ENCODE data around the gene GALNT17.

The GALNT17 gene

DNA sequence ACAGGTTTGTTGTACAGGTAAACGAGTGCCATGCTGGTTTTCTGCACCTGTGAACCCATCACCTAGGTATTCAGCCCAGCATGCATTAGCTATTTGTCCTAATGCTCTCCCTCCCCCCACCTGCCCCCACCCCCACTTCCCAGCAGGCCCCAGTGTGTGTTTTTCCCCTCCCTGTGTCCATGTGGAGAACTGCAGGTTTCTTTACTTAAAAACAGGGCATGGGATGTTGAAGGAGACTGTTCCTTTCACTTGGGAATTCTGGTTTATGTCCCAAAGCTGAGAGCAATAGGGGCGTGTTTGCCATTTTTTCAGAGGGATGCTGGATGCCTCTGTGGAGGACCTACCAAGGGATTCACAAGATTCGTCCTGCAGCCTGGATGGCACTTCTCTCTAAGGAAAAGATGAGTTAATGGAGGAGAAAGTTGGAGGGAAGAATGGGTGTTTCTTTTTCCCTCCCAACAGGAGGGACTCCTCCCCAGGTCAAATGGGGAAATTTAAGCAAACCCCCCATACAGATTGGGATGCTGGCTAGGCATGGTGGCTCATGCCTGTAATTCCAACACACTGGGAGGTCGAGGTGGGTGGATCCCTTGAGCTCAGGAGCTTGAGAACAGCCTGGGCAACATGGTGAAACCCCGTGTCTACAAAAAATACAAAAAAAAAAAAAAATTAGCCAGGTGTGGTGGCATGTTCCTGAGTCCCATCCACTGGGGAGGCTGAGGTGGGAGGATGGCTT, 136.0 kb downstream of the GALNT17 start:
- Mint-ChIP-seq H3K27me3 (no peaks in the 10 kb centered on the region), H3K27ac (no peak overlapping the region), H3K9me3 (peaks cover 43% of the 10 kb centered on the region), H3K4me1 (no peaks in the 10 kb centered on the region), H3K4me3 (no peak overlapping the region), H3K36me3 (ENCODE audit: low read depth) (no peaks in the 10 kb centered on the region)
- ATAC-seq (no peak), DNase-seq (no peak)

DNA sequence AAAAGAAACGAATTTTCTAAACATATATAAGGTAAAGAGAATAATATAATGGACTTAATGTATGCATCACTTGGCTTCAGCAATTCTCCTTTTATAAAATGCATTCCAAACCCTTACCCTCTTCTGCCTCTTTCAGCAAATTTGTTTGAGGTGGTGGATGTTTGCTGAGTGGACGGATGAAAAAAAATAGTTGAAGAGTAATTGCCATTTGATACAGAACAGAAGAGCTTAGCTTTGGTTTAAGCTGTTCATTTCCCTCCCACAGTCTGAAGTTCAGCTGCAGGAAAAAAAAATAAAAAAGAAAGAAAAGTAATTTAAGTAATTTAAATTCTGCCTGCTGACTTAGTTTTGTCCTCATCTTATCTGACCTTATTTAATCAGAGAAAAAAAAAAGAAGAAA, 138.6 kb downstream of the GALNT17 start:
- no peak for ATAC-seq
- Mint-ChIP-seq H3K36me3 (ENCODE audit: low read depth) (no peaks in the 10 kb centered on the region), H3K27me3 (no peaks in the 10 kb centered on the region), H3K4me3 (no peak overlapping the region), H3K9me3 (peaks cover 31% of the 10 kb centered on the region), H3K27ac (no peak overlapping the region), H3K4me1 (no peaks in the 10 kb centered on the region)
- no peak for DNase-seq

DNA sequence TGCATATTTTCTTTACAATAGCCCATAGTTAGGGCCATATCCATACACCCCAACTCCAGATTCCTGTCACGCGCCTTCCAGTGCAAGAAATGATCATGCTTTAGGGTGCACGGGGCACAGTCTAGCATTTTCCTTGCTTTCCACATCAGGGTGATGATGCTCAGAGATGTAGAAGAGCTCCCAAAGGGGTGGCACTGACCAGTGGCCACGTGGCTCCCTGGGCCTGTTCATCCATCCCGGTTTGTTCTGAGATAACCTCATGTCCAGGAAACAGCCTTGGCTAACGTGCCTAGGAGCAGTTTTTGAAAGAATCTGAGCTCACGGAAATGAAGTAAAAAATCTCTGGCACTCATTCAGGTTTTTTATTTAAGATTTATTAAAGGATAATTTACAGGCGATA, 139.3 kb downstream of the GALNT17 start:
- Mint-ChIP-seq H3K9me3 (peaks cover 30% of the 10 kb centered on the region), H3K36me3 (ENCODE audit: low read depth) (no peaks in the 10 kb centered on the region), H3K27me3 (no peaks in the 10 kb centered on the region), H3K27ac (no peak overlapping the region), H3K4me1 (no peaks in the 10 kb centered on the region), H3K4me3 (no peak overlapping the region)
- ATAC-seq: no peak
- DNase-seq: no peak

DNA sequence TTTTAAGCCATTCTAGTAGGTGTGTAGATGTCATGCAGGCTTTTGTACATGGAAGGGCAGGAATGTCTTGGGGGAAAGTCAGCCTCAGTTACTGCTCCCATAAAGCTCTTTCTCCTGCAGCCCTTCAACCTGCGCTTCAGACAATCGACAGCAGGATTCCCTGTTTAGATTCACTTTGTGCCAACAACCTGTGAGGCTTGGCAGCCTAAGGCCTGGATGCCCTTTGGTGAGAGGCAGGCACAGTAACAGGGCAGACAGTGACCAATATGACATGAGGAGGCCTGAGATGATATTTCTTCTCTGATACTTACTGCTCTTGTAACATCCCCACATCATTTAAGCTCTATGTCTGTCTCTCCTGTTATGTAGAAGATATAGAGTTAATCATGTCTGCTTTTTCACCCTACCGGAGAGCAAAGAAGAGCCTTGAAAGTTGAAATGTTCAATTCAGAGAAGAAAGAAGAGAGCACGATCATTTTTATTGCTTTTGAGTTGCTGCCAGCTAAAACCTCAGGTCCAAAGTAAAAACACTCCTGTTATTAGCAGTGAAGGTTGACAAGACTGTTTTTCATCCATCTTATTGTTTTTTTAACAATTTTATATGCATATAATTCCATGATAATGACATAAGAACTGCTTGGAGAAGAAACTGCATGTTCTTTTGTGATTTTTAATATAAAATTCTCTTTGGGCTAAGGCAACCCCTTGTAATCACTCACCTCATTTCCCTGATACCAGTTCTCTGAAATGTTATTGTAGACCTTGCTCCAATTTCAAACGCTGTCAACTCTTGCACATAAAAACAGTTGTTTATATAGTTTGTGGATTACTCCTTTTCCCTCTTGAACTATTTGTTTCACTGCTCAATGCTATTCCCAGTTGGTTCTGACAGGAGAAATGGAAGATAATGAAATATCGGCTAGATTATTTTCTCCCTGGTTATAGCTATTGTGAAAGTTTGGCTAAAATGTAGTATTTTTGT, 140.9 kb downstream of the GALNT17 start:
- no peaks in the 10 kb centered on the region for H3K36me3 Mint-ChIP-seq (ENCODE audit: low read depth)
- no peaks in the 10 kb centered on the region for H3K27me3 Mint-ChIP-seq
- no peak for DNase-seq
- ATAC-seq: no peak
- H3K4me1 Mint-ChIP-seq: no peaks in the 10 kb centered on the region
- H3K4me3 Mint-ChIP-seq: no peak overlapping the region
- H3K27ac Mint-ChIP-seq: no peak overlapping the region
- peaks cover 24% of the 10 kb centered on the region for H3K9me3 Mint-ChIP-seq

DNA sequence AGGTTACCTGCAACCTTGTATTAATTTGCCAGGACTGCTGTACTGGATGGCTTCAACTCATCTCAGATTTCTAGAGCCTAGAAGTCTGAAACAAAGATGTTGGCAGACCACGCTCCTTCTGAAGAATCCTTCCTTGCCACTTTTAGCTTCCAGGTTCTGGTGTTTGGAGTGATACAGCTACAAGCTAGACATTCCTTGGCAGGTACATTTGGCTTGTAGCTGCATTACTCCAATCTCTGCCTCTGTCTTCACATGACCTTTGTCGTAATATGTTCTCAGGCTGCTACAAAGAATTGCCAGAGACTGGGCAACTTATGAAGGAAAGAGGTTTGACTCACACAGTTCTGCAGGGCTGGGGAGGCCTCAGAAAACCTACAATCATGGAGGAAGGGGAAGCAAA, 146.3 kb downstream of the GALNT17 start:
- H3K9me3 Mint-ChIP-seq: peaks cover 15% of the 10 kb centered on the region
- H3K36me3 Mint-ChIP-seq (ENCODE audit: low read depth): no peaks in the 10 kb centered on the region

DNA sequence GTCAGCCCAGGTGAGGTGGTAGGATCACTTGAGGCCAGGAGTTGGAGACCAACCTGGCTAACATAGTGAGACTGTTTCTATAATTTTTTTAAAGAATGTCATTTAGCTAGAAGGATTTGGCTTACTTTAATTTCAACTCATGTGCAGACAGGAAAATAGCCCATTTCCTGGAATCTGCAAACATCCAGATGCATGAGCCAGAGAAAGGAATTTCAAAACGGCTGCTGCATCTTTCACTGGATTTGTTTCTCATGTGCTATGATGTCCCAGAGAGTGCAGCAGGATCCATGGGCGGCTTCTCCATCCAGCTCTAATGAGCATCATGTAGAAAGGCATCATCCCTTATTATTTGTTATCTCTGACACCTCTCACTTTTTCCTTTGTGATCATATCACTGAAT, 149.3 kb downstream of the GALNT17 start:
- peaks cover 13% of the 10 kb centered on the region for H3K9me3 Mint-ChIP-seq
- no peaks in the 10 kb centered on the region for H3K36me3 Mint-ChIP-seq (ENCODE audit: low read depth)
- no peak overlapping the region for H3K4me3 Mint-ChIP-seq
- H3K27me3 Mint-ChIP-seq: no peaks in the 10 kb centered on the region
- H3K27ac Mint-ChIP-seq: no peak overlapping the region
- no peaks in the 10 kb centered on the region for H3K4me1 Mint-ChIP-seq
- DNase-seq (no peak), ATAC-seq (no peak)

More for the DNA sequence above, 146.3 kb downstream of the GALNT17 start:
- Mint-ChIP-seq H3K27me3 (no peaks in the 10 kb centered on the region), H3K27ac (no peak overlapping the region), H3K4me3 (no peak overlapping the region), H3K4me1 (no peaks in the 10 kb centered on the region)
- DNase-seq: no peak
- ATAC-seq: no peak

DNA sequence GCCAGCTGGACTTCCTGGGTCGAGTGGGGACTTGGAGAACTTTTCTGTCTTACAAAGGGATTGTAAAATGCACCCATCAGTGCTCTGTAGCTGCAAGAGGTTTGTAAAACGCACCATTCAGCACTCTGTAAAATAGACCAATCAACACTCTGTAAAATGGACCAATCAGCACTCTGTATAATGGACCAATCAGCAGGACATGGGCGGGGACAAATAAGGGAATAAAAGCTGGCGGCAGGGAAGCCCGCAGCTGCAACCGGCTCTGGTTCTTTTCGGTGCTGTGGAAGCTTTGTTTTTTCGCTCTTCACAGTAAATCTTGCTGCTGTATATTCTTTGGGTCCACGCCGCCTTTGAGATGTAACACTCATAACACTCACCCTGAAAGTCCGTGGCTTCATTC, 151.9 kb downstream of the GALNT17 start:
- H3K4me3 Mint-ChIP-seq: no peak overlapping the region
- no peaks in the 10 kb centered on the region for H3K27me3 Mint-ChIP-seq
- no peak overlapping the region for H3K27ac Mint-ChIP-seq
- no peaks in the 10 kb centered on the region for H3K36me3 Mint-ChIP-seq (ENCODE audit: low read depth)
- no peaks in the 10 kb centered on the region for H3K4me1 Mint-ChIP-seq
- no peak for DNase-seq
- peaks cover 13% of the 10 kb centered on the region for H3K9me3 Mint-ChIP-seq
- ATAC-seq: no peak

DNA sequence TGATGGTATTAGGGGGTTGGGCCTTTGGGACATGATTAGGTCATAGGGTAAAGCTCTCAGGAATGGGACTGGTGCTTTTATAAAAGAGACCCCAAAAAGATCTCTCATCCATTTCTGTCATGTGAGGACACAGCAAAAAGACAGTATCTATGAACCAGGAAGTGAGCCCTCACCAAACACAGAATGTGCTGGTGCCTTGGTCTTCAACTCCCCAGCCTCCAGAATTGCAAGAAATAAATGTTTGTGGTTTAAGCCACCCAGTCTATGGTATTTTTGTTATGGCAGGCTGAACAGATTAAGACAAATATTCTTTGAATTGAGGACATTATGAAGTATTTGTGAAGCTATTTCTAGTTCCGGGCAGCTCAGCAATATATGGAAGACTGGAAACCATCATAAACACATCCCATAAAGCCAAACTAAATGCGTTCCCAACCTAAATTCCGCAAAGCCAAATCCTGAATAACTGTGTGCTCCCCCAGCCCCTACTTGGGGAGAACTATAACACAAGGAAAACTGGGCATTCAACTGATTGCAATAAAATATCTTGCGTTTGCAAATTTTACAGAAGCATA, 153.7 kb downstream of the GALNT17 start:
- ATAC-seq (no peak), DNase-seq (no peak)
- H3K9me3 Mint-ChIP-seq: peaks cover 4% of the 10 kb centered on the region
- no peaks in the 10 kb centered on the region for H3K27me3 Mint-ChIP-seq
- no peaks in the 10 kb centered on the region for H3K4me1 Mint-ChIP-seq
- no peaks in the 10 kb centered on the region for H3K36me3 Mint-ChIP-seq (ENCODE audit: low read depth)
- H3K4me3 Mint-ChIP-seq: no peak overlapping the region
- no peak overlapping the region for H3K27ac Mint-ChIP-seq

DNA sequence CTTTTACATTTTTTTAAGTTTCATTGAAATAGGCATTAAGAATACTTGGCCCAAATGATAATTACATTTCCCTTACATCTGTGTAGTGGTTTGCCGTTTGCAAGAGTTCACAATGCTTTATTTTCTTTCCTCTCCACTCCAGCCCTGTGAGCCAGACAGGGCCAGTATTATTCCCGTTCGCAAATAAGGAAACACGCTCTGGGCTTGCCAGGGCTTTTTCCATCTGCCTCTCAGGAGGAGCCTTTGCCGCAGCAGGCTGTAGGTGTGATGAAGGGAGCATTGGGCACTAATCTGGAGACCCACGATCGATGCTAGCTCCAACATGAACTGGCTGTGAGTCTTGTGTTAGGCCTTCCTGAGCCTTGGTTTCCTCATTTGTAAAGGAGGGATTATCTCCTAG, 154.4 kb downstream of the GALNT17 start:
- Mint-ChIP-seq H3K4me1 (no peaks in the 10 kb centered on the region), H3K27me3 (no peaks in the 10 kb centered on the region), H3K27ac (no peak overlapping the region), H3K4me3 (no peak overlapping the region), H3K9me3 (peaks cover 3% of the 10 kb centered on the region), H3K36me3 (ENCODE audit: low read depth) (no peaks in the 10 kb centered on the region)
- DNase-seq (no peak), ATAC-seq (no peak)

DNA sequence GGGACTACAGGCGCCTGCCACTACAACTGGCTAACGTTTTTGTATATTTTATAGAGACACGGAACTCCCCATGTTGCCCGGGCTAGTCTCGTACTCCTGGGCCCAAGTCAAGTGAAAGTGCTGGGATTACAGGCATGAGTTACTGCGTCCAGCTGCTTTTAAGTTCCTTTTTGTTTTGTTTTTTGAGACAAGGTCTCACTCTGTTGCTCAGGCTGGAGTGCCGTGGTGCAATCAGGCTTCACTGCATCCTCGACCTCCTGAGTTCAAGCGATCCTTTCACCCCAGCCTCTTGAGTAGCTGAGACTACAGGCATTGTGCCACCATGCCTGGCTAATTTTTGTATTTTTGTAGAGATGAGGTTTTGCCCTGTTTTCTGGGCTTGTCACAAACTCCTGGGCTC, 155.0 kb downstream of the GALNT17 start:
- no peaks in the 10 kb centered on the region for H3K27me3 Mint-ChIP-seq
- no peak for ATAC-seq
- peaks cover 3% of the 10 kb centered on the region for H3K9me3 Mint-ChIP-seq
- DNase-seq: no peak
- H3K27ac Mint-ChIP-seq: no peak overlapping the region
- H3K4me1 Mint-ChIP-seq: no peaks in the 10 kb centered on the region
- no peak overlapping the region for H3K4me3 Mint-ChIP-seq
- H3K36me3 Mint-ChIP-seq (ENCODE audit: low read depth): no peaks in the 10 kb centered on the region

DNA sequence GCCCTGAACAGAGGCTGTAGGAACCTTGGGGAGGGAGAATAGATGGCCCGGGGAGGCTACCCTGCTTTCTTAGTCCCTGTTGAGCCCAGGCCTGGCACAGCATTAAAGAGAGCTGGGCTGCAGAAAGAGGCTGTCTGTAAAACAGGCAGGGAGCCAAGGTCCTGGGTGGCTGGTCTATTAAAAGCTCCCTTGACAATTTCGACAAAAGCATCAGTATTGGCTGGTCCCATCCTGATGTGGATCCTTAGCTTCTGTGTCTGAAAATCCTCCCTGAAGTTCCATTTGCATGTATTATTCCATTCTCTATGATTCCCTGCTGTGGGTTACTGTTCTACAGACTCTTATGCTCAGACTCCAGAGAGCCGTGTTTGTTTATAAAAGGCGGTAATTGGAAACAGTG, 158.5 kb downstream of the GALNT17 start:
- H3K27ac Mint-ChIP-seq: no peak overlapping the region
- peaks cover 9% of the 10 kb centered on the region for H3K9me3 Mint-ChIP-seq
- ATAC-seq (no peak), DNase-seq (no peak)
- no peaks in the 10 kb centered on the region for H3K36me3 Mint-ChIP-seq (ENCODE audit: low read depth)
- no peak overlapping the region for H3K4me3 Mint-ChIP-seq
- no peaks in the 10 kb centered on the region for H3K27me3 Mint-ChIP-seq
- no peaks in the 10 kb centered on the region for H3K4me1 Mint-ChIP-seq

DNA sequence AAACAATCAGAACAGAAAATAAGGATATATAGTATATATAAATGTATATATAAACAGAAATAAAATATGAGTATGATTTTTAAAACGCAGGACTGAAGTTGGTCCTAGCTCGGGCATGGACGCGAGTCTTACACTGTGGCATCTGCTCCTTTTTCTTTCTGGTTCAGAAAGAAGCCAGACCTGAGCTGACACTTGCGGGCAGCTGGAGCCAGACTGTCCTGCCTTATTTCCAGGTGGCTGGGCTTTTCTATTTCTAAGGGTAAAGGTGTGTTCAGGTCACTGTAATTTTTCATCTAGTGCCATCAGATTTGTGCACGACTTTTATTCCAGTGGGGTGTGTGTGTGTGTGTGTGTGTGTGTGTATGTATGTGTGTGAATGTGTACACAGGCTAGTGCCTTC, 166.4 kb downstream of the GALNT17 start:
- no peak overlapping the region for H3K27ac Mint-ChIP-seq
- H3K36me3 Mint-ChIP-seq (ENCODE audit: low read depth): no peaks in the 10 kb centered on the region
- peaks cover 3% of the 10 kb centered on the region for H3K9me3 Mint-ChIP-seq
- H3K27me3 Mint-ChIP-seq: no peaks in the 10 kb centered on the region
- H3K4me3 Mint-ChIP-seq: no peak overlapping the region
- ATAC-seq: no peak
- no peaks in the 10 kb centered on the region for H3K4me1 Mint-ChIP-seq
- DNase-seq: no peak

DNA sequence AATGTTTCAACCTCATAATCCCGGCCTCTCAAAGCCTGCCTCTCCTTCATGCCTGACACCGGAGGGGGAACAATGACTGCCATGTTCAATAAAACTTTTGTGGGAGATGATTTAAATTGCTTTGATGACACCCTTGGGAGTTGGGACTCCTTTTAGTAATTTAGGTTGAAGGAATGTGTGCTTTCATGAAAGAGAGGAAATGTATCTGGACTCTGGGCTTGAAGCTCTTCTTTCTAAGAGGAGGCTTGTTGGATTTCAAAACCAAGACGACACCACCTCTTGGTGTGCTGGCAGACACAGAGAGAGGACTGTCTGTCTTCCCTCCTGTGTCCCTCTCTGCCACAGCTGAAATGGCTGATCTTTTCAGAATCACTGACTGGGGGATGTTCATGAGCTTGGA, 168.1 kb downstream of the GALNT17 start:
- Mint-ChIP-seq H3K36me3 (ENCODE audit: low read depth) (no peaks in the 10 kb centered on the region), H3K4me1 (no peaks in the 10 kb centered on the region), H3K4me3 (no peak overlapping the region), H3K27me3 (no peaks in the 10 kb centered on the region), H3K9me3 (no peaks in the 10 kb centered on the region), H3K27ac (no peak overlapping the region)
- no peak for DNase-seq
- no peak for ATAC-seq

DNA sequence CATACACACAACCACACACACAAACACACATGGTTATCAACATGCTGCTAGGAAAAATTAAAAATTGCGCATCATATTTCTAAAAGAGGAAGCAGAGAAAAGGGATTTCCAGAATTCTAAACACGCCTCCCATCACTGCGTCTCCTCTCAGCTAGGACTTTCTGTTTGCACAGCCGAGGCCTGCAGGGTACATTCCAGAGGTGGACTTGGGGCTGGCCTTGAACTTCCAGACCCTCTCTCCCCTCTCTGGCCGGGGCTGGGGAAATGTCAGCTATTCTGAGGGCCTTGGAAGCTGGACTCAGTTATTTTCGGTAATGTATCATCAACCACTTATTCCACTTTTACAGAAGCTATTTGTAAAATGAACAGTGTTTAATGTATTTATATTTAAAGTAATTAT, 168.7 kb downstream of the GALNT17 start:
- no peaks in the 10 kb centered on the region for H3K9me3 Mint-ChIP-seq
- no peak for ATAC-seq
- H3K4me1 Mint-ChIP-seq: no peaks in the 10 kb centered on the region
- H3K36me3 Mint-ChIP-seq (ENCODE audit: low read depth): no peaks in the 10 kb centered on the region
- no peak for DNase-seq
- no peak overlapping the region for H3K4me3 Mint-ChIP-seq
- no peaks in the 10 kb centered on the region for H3K27me3 Mint-ChIP-seq
- H3K27ac Mint-ChIP-seq: no peak overlapping the region

DNA sequence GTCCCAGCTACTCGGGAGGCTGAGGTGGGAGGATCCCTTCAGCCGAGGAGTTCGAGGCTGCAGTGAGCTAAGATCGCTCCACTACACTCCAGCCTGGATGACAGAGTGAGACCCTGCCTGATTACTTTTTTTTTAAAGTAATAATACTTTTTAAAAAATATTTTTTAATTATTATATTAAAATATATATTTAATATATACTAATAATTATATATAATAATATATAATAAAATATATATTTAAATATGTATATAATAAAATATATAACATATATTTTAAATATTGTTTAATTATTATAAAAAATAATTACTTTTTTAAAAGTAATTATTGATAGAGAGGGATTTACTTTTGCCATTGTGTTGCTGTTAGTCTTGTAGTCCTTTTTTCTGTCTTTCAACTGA, 169.2 kb downstream of the GALNT17 start:
- Mint-ChIP-seq H3K27ac (no peak overlapping the region), H3K36me3 (ENCODE audit: low read depth) (no peaks in the 10 kb centered on the region), H3K27me3 (no peaks in the 10 kb centered on the region), H3K9me3 (peaks cover under 1% of the 10 kb centered on the region), H3K4me3 (no peak overlapping the region), H3K4me1 (no peaks in the 10 kb centered on the region)
- no peak for ATAC-seq
- DNase-seq: no peak

Data from activated naive CD8-positive, alpha-beta T cell treated with anti-CD3 and anti-CD28 coated beads, Interleukin-2, amount 50 U/mL, for 24 hours (primary cell).